IMR-90 (cell line): ENCODE data around the gene SLITRK2. TPM values are rescaled to one million over a fixed set of nuclear protein-coding genes. Genes with fewer than 3 reads are reported as not detected.

Source experiments
- CEBPB ChIP-seq: IDR thresholded peaks from 2 replicates; pipeline ENCODE4 v1.6.1; 2012; ENCODE audit warnings: low read depth, low read length, improper control_type of control experiment
- CHD1 ChIP-seq: IDR thresholded peaks from 2 replicates; pipeline ENCODE4 v1.6.1; 2012; ENCODE audit warnings: low read depth, low read length, improper control_type of control experiment
- CTCF ChIP-seq: conservative IDR thresholded peaks from 2 replicates; pipeline ENCODE4 v1.5.1; 2012; ENCODE audit warnings: mild to moderate bottlenecking, low read depth, low read length, improper control_type of control experiment
- ELK1 ChIP-seq: fragments of 150-350 bp; IDR thresholded peaks from 2 replicates; pipeline ENCODE4 v1.6.1; 2016; ENCODE audit warnings: low read depth, mild to moderate bottlenecking, low read length, moderate library complexity, borderline replicate concordance
- RAD21 ChIP-seq: IDR thresholded peaks from 2 replicates; pipeline ENCODE4 v1.6.1; 2012; ENCODE audit warnings: low read length, improper control_type of control experiment
- polyA plus RNA-seq, 3 experiments: library from polyadenylated mRNA; depleted of rRNA; stranded (reverse); fragments of >200 nt; gene quantifications; 2 replicates each; pipeline ENCODE4 v1.2.3, GENCODE V29; 2012; ENCODE audit warnings: low replicate concordance in 1 of 3
- total RNA-seq: library from RNA; depleted of rRNA; stranded (reverse); fragments of >200 nt; gene quantifications from 2 replicates; pipeline ENCODE4 v1.2.3, GENCODE V29; 2012

The SLITRK2 gene
- total and polyA plus RNA-seq, 2 of the 4 experiments (the other 2 are of a cell fraction) = not detected

GRCh38 chrX:145820825-145821224 is 3.2 kb downstream of the SLITRK2 start (continued):
- TF ChIP-seq ELK1 = no peak
- TF ChIP-seq CTCF = no peak
- no peak for TF ChIP-seq CEBPB
- no peak for TF ChIP-seq RAD21
- TF ChIP-seq CHD1 = no peak
